ENCODE data around the gene IL22RA1.

GRCh38 chr1:24097663-24098062 lies 45.3 kb downstream of the IL22RA1 start:
- TF ChIP-seq CTCF (conservative IDR thresholded peaks at IDR 0.05) (no peak), EZH2 (IDR thresholded peaks at IDR 0.05; ENCODE audit: low read depth) (no peak)
